GM20431 (cell line): ENCODE results near the gene TAC3.
"Not testable (repeated sequence)": the region's sequence is repeated elsewhere in the genome, so short reads cannot be mapped to it uniquely, and the experiment has no call there.

ENCODE experiments used
- in situ Hi-C: fragments of 300-500 bp; cut with MseI, MboI; formaldehyde crosslinking; loops from one replicate; pipeline ENCODE4 v1.15.0; 2020; ENCODE audit warnings: low sequenced_read_pairs; ENCODE audit not compliant: unreplicated experiment

The TAC3 gene

GRCh38 chr12:57016348-57016747, at the start of gene TAC3:
TSS of gene TAC3 (minus strand) at chr12:57016529. CDS start at chr12:57015797, 732 bp downstream.
- in situ Hi-C loops, result loop anchor here (10.0 kb wide), 1 partner anchor 98 kb away; the partner anchor contains the start of gene STAT6

GRCh38 chr12:57063991-57064685, 47.8 kb upstream of the TAC3 start:
- in situ Hi-C loops, result no loop called here

DNA sequence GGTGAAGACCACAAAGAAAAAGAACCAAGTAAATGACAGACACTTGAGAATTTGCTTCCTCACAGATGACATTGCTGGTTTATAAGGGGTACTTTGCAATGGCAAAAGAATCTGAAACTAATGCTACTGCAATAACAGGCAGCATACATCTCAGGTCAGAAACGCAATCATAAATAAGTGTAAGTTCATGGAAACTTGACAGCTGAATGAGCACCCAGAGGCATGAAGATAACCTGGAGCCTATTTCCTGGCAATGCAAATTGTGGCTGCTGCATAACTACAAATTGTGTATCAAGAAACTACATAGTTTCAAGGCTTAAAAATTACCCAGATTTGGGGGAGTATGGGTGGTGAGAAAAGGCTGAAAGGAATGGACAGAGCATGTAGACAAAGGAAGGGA, 42.1 kb upstream of the TAC3 start:
- in situ Hi-C loops, result no loop called here

DNA sequence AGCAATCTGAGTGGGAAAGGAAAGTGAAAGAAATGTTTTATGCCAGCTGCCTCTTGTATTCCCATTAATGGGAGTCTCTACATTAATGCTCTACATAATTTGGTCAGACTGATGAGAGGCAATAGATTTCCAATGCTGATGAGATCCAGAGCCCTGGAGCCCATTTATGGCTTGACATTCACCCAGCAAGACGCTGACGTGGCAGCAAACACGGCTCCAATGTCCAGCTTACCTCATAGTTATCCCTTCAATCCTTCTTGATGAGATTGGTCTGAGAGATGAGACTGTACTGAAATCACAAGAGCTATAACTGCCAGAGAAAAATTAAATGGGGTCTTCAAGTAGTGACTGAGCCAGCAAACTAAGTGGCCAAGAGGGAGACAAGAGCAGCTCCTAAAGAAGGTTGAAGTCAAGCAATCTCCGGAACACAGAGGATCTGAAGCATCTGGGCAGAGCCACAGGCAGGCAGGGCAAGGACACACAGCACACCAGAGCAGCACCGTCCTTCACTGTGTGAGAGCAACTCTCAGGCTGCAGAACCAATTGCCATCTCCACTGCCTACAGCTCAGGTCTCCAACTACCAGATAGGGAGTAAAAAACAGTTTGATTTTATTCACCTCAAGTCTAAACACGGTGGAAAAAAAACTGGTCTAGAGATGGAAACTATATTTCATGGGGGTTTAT, 40.9 kb upstream of the TAC3 start:
- in situ Hi-C loops, result no loop called here

DNA sequence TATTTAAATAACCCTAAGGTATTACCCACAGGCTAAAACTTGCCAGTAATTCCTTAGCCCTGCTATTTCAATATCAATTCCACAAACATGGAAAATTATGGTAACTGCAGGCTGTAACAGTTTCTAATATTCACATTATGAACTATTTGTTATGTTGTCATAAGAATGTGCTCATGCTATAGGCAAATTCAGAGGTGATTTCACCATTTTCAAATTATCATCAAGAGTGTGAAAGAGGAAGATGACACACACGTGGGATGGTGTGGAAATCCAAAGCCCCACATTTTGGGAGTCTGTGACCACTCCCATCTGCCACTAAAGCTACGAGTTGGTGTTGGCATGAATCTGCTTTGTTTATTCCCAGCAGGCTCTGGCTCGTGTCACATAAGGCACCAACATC, 39.5 kb upstream of the TAC3 start:
- in situ Hi-C loops, result no loop called here

DNA sequence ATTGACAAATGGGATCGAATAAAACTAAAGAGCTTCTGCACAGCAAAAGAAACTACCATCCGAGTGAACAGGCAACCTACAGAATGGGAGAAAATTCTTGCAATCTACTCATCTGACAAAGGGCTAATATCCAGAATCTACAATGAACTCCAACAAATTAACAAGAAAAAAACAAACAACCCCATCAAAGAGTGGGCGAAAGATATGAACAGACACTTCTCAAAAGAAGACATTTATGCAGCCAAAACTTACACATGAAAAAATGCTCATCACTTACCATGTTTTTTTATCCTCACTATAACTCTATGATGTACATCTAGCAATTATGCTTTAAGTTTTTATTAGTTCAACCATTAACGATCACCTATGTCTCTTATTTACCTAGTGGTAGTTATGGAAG, 37.6 kb upstream of the TAC3 start:
- in situ Hi-C loops, result not testable (repeated sequence)

GRCh38 chr12:57053146-57053545, 36.8 kb upstream of the TAC3 start:
- in situ Hi-C loops, result not testable (repeated sequence)

- in situ Hi-C loops, result no loop called here
These were observed 34.7 kb upstream of the TAC3 start for GRCh38 chr12:57051011-57051410.

DNA sequence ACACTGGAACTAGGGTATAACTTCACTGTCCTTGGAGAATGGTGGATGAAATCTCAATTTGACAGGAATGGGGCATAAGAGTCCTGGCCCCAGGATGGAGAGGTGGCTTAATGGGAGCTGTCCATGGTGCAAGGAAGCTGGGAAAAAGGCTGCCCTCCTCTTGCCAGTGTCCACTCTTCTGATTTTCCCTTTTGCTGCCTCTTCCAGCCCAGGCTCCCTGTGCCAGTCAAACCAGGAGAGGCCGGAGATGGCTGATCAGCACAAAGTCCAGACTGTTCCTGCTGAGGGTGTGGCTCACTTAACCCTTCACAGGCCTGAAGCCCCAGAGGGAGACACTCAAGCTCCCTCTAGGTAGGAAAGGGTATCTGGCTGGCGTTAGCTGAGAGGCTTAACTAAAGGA, 33.6 kb upstream of the TAC3 start, which contains the start of gene MYO1A:
MYO1A (minus strand) TSS at position 240 of the 400 bp plus-strand sequence. CDS start 1,806 bp downstream, outside the sequence.
- in situ Hi-C loops, result no loop called here

DNA sequence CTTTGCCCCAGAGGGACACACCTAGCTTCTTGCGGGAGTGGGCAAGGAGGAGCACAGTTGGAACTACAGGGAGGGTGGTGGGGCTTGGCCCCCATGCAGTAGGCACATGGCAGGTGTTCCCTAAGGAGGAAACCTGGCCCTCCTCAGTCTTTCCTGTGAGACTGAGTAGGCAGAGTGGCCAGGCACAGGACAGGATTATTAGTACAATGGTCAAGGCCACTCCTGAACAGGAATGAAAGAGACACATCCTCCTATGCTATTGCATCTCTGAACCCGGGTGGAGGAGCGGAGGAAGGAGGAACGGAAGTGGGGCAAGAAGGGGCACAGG, 32.8 kb upstream of the TAC3 start:
- in situ Hi-C loops, result no loop called here

GRCh38 chr12:57048423-57049118, 32.2 kb upstream of the TAC3 start:
- in situ Hi-C loops, result no loop called here

- in situ Hi-C loops, result no loop called here
These were observed 31.7 kb upstream of the TAC3 start for GRCh38 chr12:57047981-57048380.

- in situ Hi-C loops, result no loop called here
These were observed 30.9 kb upstream of the TAC3 start for GRCh38 chr12:57046947-57047890.

DNA sequence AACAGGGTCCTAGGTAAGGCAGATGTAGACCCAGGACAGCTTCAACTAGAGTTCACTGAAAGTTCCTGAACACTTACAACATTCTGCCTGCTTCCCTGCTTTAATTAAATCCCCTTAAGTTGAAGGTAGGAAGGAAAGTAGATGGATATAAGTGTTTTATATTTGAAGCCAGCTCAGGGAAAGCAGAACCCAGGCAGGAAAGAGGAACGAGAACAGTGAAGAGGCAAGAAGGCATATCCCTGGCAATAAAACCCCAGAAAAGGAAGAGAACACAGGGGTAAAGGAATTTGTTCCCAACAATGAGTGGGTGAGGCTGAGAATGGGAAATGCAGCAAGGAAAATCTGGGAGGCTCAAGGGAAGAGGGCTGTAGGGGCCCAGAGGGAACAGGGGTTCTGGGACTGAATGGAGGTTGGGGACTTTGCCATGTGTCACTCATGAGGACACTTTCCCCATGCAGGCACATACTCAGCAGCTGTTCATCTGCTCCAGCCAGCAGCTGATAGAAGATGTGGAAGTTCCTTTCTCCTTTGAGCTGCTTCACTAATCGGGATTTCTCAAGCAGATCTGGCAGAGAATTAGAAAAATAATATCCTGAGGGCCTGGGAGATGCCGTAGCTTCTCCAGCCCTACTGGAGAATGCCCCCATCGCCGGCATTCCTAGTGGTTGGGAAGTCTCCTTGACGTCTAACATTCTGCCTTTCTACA, 29.9 kb upstream of the TAC3 start:
- in situ Hi-C loops, result no loop called here

DNA sequence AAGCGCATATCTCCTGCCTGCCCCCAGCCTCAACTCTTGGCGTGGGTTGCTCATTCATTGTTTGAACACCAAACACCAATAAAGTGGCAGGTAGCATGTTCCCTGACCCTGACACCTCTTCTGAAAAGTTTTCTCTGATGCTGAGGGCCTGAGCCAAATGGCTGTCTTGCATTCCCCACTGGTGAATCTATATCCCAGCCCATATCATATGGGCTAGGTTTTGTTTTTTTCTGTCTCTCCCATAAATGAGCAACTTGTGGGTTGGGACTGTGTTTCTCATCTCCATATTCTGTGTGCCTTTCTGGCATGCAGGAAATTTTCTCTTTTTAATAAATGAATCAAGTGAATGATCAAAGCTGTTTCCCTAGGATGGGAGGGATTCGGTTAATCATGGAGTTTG, 28.6 kb upstream of the TAC3 start:
- in situ Hi-C loops, result no loop called here

DNA sequence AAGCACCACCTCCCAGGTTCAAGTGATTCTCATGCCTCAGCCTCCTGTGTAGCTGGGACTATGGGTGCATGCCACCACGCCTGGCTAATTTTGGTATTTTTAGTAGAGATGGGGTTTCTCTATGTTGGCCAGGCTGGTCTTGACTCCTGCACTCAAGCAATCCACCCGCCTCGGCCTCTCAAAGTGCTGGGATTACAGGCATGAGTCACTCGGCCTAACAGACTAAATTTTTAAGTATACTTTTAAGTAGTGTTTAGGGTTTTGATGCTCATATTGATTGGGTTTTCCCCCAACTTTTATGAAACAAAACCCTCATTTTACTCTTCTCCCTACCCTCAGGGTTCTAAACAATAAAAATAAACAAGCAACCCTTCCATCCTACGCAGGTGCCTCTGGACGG, 28.1 kb upstream of the TAC3 start:
- in situ Hi-C loops, result no loop called here

DNA sequence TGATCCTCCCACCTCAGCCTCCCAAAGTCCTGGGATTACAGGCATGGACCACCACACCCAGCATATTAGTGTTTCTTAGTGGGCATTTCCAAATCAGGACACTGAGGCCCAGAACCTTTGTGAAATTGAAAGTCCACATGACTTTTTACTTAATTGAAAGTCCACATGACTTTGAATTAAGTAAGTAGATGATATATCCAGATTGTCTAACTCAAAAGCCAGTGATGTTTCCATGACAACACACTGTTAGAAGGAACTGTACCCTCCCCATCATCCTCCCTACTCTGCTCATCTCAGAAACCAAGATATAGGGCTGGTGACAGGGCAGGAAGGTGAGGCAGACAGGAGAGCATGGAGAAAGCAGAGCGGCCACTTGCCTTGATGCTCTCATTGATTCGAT, 26.4 kb upstream of the TAC3 start:
- in situ Hi-C loops, result no loop called here

DNA sequence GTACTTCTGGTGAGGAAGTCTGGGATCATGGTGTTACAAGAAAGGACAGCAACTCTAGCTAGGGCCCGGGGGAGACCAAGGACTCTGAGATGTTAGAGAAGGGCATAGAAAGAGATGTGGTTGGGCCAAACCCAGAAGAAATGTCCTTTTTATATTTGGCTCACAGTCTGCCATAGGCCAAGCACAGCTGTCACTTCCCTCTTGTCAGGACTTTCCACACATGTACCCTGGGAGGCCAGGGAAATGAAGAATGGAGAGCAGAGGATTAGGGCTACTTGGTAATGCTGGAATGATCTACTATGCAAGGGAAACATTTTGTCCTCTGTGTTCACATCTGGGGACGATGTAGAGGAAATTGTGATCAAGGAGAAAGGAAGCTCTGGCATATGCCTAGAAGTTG, 24.4 kb upstream of the TAC3 start:
- in situ Hi-C loops, result no loop called here

DNA sequence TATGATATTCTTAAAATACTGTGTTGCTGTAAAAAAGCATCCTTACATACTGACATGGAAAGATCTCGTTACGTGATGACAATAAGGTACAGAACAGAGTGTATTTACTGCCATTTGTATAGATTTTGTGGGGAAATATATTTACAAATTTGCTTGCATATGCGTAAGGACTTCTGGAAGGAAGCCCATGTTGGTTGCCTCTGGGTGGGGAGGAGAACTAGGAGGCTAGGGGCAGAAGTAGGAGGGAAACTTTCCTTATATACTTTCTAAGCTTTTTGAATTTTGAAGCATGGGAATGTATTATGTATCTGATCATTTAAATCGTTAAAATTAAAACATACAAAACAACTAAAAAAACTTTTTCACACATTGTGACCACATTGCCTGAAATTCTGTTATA, 23.9 kb upstream of the TAC3 start:
- in situ Hi-C loops, result no loop called here
